NCI-H748 treated with DMSO at 0.1 percent for 48 hours (cell line): Measurements from ENCODE around the gene HMG20B.
"Not testable (repeated sequence)": the region's sequence is repeated elsewhere in the genome, so short reads cannot be mapped to it uniquely, and the experiment has no call there.

ENCODE experiments used
- DNase-seq: peaks from one replicate; lab custom pipeline; 2025; lab: John Stamatoyannopoulos, UW

The HMG20B gene

GRCh38 chr19:3572855-3573161 lies at the start of gene HMG20B:
Gene HMG20B (plus strand): TSS chr19:3572944. CDS start chr19:3573310, 366 bp downstream.
- no peak for DNase-seq

DNA sequence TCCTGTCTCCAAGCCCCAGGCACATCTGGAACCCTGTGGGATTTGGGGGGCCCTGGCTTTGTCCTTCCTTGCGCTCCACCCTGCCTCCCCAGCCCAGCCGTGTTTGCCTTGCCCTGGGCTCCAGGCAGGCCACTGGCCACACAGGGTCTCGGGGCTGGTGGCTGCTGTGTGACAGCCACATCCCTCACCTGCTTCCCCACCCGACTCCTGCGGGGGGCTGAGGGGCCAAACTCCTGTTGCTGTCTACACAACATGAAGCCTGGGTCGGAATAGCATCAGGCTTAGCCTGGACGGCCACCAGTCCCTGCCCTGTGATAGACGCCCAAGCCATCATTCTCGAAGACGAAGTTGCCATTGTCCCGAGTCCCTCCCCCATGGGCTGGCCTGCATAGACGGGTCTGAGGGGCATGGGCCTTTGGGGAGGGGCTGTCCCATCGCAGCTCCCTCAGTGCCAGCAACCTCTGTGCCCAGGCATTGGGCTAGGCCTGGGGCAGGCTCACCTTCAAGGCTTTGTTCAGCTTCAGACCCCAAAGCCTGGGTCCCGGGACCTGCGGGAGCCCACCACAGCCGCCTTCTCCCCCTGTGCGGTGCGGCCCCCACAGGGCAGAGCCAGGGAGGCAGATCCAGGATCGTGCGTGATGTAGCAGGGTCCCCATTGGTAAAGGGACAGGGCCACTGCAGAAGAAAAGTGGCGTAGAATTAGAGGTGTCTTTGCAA lies 49.2 kb upstream of the HMG20B start:
- no peak for DNase-seq

DNA sequence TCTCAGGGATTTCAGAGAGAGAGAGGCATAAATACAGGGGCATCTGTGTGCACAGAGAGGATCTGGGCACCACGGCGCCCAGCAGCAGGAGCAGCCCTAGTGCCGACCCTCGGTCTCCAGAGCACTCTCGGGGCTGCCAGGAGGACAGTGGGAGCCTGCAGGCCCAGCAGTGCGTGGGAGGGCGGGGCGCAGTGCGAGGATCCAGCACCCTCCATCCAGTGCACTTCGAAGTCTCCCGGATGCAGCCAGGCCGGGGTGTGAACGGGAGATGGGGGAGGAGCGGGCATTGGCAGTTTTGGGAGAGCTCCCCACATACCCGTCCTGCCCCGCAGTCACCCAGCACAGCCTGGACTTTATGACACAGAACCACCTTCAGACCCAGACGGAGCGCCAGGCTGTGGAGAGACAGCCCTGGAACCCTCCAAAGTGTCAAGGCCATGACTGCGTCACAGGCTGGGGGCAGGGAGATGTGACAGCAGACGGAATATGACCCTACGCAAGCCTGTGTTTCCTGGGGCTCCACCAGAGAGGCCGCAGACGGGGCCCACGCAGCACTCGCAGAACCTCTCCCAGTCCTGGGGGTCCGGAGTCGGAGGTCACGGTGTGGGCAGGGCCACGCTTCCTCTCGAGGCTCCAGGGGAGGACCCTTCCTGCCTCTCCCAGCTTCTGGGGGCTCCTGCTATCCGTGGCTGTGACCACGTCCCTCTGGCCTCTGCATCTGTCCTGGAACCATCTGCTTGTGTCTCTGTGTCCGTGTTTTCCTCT lies 48.5 kb upstream of the HMG20B start:
- DNase-seq, result no peak

DNA sequence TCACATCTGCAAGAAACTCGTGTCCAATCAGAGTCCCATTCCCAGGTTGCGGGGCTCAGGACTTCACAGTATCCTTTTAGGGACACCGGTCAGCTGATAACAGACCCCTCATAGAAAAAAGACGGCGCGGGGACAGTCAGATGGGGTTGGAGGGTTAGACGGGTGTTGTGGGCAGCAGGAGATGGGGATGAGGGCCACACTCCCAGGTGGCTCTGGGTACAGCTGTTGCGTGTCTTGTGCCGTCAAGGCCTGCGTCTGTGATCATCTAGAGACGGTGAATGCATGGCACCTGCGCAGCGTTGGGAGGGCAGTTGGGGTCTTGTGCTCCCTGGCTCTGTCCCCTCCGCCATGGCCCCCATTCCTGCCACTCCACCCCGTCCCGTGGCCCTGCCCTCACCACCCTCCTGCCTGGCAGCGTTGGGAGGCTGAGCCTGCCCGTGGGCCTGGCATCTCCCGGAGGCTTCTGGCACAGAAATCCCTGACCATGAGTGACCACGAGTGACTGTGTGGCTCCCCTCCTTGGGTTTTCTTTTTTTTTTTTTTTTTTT lies 47.8 kb upstream of the HMG20B start:
- no peak for DNase-seq

DNA sequence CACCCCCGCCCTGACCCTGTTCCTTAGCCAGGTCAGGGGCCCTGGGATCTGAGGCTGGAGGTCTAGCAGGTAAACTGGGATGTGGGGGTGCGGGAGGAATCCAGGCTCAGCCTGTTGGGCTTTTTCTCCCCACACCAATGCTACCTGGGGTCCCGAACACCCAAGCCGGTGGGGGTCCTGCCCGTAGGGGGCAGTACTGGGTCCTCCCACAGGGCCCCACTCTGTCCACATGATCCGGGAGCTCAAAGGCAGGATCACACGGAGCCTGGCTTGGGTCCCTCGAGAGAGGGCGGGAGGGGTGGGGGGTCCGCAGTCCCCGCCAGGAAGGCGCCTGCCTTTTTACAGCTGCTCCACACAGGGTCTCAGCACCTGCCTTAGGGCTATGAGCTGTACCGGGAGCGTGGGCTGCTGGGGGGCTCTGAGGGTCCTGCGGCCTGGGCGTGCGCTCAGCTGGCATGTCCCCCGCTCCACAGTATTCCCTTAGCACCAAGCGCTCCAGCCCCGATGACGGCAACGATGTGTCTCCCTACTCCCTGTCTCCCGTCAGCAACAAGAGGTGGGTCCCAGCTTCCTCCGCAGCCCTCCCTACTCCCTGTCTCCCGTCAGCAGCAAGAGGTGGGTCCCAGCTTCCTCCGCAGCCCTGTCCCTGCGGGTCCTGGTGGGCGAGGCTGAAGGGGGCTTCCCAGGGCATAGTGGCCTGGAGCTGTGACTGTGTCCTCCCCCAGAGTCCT lies 46.1 kb upstream of the HMG20B start:
- DNase-seq, result no peak

DNA sequence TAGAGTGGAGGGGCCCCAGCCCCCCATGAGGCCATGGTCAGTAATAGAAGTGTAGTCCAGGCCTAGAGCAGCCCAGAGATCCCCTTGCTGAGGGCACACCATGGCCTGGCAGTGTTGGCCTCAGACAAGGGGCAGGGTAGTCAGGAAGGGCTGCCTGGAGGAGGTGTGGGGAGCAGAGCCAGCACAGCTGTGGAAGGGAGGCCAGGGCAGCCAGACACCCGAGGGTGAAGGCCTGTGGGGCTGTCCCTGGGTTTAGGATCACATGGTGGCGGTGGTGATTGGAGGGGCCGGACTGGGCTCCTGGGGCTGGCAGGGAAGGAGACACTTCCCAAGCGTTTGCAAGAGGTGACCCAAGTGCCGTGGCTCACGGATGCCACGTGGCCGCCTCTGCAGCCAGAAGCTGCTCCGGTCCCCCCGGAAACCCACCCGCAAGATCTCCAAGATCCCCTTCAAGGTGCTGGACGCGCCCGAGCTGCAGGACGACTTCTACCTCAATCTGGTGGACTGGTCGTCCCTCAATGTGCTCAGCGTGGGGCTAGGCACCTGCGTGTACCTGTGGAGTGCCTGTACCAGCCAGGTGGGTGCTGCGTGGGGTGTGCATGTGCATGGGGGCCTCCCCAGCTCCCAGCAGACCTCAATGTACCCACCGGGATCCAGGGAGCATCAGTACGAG lies 45.4 kb upstream of the HMG20B start:
- no peak for DNase-seq

GRCh38 chr19:3528080-3528479 lies 44.7 kb upstream of the HMG20B start:
- DNase-seq, result no peak

- no peak for DNase-seq
Measured at GRCh38 chr19:3528539-3529211, 44.1 kb upstream of the HMG20B start.

GRCh38 chr19:3529299-3529698 lies 43.4 kb upstream of the HMG20B start:
- not testable (repeated sequence) for DNase-seq

GRCh38 chr19:3530389-3530788 lies 42.4 kb upstream of the HMG20B start:
- DNase-seq, result no peak

DNA sequence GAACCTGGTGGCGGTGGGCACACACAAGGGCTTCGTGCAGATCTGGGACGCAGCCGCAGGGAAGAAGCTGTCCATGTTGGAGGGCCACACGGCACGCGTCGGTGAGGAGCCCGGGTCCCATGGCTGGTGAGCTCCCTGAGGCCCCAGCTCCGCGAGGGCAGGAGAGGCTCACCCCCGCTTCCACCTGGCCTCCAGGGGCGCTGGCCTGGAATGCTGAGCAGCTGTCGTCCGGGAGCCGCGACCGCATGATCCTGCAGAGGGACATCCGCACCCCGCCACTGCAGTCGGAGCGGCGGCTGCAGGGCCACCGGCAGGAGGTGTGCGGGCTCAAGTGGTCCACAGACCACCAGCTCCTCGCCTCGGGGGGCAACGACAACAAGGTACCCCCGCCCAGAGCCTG lies 41.0 kb upstream of the HMG20B start:
- no peak for DNase-seq

GRCh38 chr19:3532154-3532786 lies 40.5 kb upstream of the HMG20B start:
- DNase-seq, result no peak

DNA sequence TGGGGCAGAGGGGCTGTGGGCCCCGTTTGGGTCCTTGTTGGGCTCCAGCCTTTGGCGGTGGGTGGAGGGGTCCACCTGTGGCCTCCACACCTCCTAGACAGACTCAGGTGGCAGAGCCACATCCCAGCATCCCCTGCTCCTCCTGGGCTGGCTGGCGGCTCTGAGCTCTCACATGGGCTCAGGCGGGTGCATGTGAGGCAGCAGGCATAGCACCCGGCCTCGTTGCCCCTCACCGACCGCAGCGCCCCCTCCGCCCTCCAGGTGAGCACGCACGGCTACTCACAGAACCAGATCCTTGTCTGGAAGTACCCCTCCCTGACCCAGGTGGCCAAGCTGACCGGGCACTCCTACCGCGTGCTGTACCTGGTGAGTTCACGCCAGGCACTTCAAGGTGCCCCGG lies 39.7 kb upstream of the HMG20B start:
- DNase-seq, result no peak

GRCh38 chr19:3533563-3534216 lies 39.1 kb upstream of the HMG20B start:
- no peak for DNase-seq

DNA sequence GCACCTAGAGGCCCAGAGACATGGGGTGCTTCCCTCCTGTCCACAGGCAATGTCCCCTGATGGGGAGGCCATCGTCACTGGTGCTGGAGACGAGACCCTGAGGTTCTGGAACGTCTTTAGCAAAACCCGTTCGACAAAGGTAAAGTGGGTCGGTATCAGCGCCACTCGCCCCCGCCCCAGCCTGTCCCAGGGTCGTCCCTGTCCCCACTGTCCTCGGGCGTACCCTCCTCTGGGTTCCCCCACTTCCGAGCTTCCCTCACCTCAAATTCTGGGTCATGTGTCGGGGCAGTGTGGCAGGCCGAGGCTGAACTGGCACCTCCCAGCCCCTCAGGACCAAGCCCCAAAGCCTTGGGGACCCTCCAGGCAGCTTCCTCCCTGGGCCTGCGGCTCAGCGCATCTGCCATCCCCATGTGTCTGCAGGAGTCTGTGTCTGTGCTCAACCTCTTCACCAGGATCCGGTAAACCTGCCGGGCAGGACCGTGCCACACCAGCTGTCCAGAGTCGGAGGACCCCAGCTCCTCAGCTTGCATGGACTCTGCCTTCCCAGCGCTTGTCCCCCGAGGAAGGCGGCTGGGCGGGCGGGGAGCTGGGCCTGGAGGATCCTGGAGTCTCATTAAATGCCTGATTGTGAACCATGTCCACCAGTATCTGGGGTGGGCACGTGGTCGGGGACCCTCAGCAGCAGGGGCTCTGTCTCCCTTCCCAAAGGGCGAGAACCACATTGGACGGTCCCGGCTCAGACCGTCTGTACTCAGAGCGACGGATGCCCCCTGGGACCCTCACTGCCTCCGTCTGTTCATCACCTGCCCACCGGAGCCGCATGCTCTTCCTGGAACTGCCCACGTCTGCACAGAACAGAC lies 38.1 kb upstream of the HMG20B start:
- DNase-seq, result no peak

DNA sequence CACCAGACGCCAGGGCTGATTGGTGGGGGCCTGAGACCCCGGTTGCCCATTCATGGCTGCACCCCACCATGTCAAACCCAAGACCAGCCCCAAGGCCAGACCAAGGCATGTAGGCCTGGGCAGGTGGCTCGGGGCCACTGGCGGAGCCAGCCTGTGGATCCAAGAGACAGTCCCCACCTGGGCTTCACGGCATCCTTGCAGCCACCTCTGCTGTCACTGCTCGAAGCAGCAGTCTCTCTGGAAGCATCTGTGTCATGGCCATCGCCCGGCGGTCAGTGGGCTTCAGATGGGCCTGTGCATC lies 37.6 kb upstream of the HMG20B start:
- DNase-seq, result no peak

GRCh38 chr19:3535563-3535965 lies 37.2 kb upstream of the HMG20B start:
- DNase-seq, result no peak

DNA sequence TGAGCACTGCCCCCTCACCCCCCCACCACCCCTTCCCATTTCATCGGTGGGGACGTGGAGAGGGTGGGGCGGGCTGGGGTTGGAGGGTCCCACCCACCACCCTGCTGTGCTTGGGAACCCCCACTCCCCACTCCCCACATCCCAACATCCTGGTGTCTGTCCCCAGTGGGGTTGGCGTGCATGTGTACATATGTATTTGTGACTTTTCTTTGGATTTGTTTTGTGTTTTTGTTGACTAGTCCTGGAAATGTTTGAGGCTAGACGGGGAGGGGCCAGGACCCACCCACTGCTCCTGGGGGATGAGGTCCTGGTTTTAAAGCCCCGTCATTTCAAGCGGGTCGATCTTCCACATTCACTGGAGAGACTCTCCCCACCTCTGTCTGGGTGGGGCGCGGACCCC lies 36.8 kb upstream of the HMG20B start:
- DNase-seq, result no peak

GRCh38 chr19:3536429-3537100 lies 36.2 kb upstream of the HMG20B start:
- no peak for DNase-seq
